ENCODE data around the gene NMNAT2. TPM values are rescaled to one million over a fixed set of nuclear protein-coding genes. Genes with fewer than 3 reads are reported as not detected.
"Not testable (repeated sequence)": the region's sequence is repeated elsewhere in the genome, so short reads cannot be mapped to it uniquely, and the experiment has no call there.

Gene NMNAT2
- total RNA-seq, 1 donor from 2014 or later, result 41.5 TPM

GRCh38 chr1:183416850-183417771 lies 1.1 kb downstream of the NMNAT2 start:
- peak; percentile 48 for DNase-seq

GRCh38 chr1:183414365-183414764 lies 3.8 kb downstream of the NMNAT2 start:
- no peak for DNase-seq

GRCh38 chr1:183411091-183411490 lies 7.1 kb downstream of the NMNAT2 start:
- DNase-seq, result no peak

- DNase-seq, result no peak
Measured at GRCh38 chr1:183407961-183408360, 10.2 kb downstream of the NMNAT2 start.

GRCh38 chr1:183407474-183407873 lies 10.7 kb downstream of the NMNAT2 start:
- DNase-seq, result no peak

- no peak for DNase-seq
Measured at GRCh38 chr1:183404476-183404875, 13.7 kb downstream of the NMNAT2 start.

GRCh38 chr1:183403498-183403897 lies 14.7 kb downstream of the NMNAT2 start:
- DNase-seq, result no peak

- not testable (repeated sequence) for DNase-seq
Measured at GRCh38 chr1:183401565-183401964, 16.6 kb downstream of the NMNAT2 start.

- DNase-seq, result no peak
Measured at GRCh38 chr1:183394435-183394834, 23.7 kb downstream of the NMNAT2 start.

GRCh38 chr1:183391863-183392262 lies 26.3 kb downstream of the NMNAT2 start:
- no peak for DNase-seq

GRCh38 chr1:183390561-183390960 lies 27.6 kb downstream of the NMNAT2 start:
- DNase-seq, result no peak

- no peak for DNase-seq
Measured at GRCh38 chr1:183388735-183389134, 29.4 kb downstream of the NMNAT2 start.

- no peak for DNase-seq
Measured at GRCh38 chr1:183385340-183386144, 32.6 kb downstream of the NMNAT2 start.

GRCh38 chr1:183379951-183380350 lies 38.2 kb downstream of the NMNAT2 start:
- no peak for DNase-seq

- DNase-seq, result no peak
Measured at GRCh38 chr1:183375381-183375780, 42.8 kb downstream of the NMNAT2 start.

- DNase-seq, result no peak
Measured at GRCh38 chr1:183374825-183375224, 43.4 kb downstream of the NMNAT2 start.

- no peak for DNase-seq
Measured at GRCh38 chr1:183372586-183373230, 45.5 kb downstream of the NMNAT2 start.

- no peak for DNase-seq
Measured at GRCh38 chr1:183370399-183371058, 47.7 kb downstream of the NMNAT2 start.

GRCh38 chr1:183368213-183369108 lies 49.7 kb downstream of the NMNAT2 start:
- peak; percentile 28 for DNase-seq

GRCh38 chr1:183366116-183366515 lies 52.1 kb downstream of the NMNAT2 start:
- DNase-seq, result no peak

GRCh38 chr1:183365676-183366075 lies 52.5 kb downstream of the NMNAT2 start:
- DNase-seq, result no peak
